ENCODE data around the gene SSTR5.

Gene SSTR5

GRCh38 chr16:1062895-1063294 lies 9.7 kb upstream of the SSTR5 start:
- TF ChIP-seq CTCF (IDR thresholded peaks at IDR 0.05; ENCODE audit: poor library complexity, severe bottlenecking), result no peak
- ATAC-seq (ENCODE audit: low read depth), result no peak
- Histone ChIP-seq H3K36me3 (ENCODE audit: low read depth) (no peaks in the 10 kb centered on the region), H3K27ac (ENCODE audit: poor library complexity, severe bottlenecking) (no peak overlapping the region), H3K27me3 (ENCODE audit: insufficient read depth, poor library complexity, severe bottlenecking) (peaks cover 49% of the 10 kb centered on the region), H3K4me1 (ENCODE audit: insufficient read depth, poor library complexity, severe bottlenecking) (no peaks in the 10 kb centered on the region), H3K9me3 (ENCODE audit: severe bottlenecking) (no peaks in the 10 kb centered on the region), H3K4me3 (ENCODE audit: severe bottlenecking) (no peak overlapping the region)
- DNase-seq (ENCODE audit: low spot score), result no peak

- ATAC-seq (ENCODE audit: low read depth) (no peak), DNase-seq (ENCODE audit: low spot score) (no peak)
- Histone ChIP-seq H3K4me3 (ENCODE audit: severe bottlenecking) (no peak overlapping the region), H3K4me1 (ENCODE audit: insufficient read depth, poor library complexity, severe bottlenecking) (no peaks in the 10 kb centered on the region), H3K36me3 (ENCODE audit: low read depth) (no peaks in the 10 kb centered on the region), H3K27me3 (ENCODE audit: insufficient read depth, poor library complexity, severe bottlenecking) (peaks cover 58% of the 10 kb centered on the region), H3K27ac (ENCODE audit: poor library complexity, severe bottlenecking) (no peak overlapping the region), H3K9me3 (ENCODE audit: severe bottlenecking) (no peaks in the 10 kb centered on the region)
- TF ChIP-seq CTCF (IDR thresholded peaks at IDR 0.05; ENCODE audit: poor library complexity, severe bottlenecking), result no peak
Observed at GRCh38 chr16:1063728-1064127, 8.8 kb upstream of the SSTR5 start.

GRCh38 chr16:1065469-1066128 lies 6.9 kb upstream of the SSTR5 start:
- Histone ChIP-seq H3K4me3 (ENCODE audit: severe bottlenecking) (no peak overlapping the region), H3K36me3 (ENCODE audit: low read depth) (no peaks in the 10 kb centered on the region), H3K27ac (ENCODE audit: poor library complexity, severe bottlenecking) (no peak overlapping the region), H3K9me3 (ENCODE audit: severe bottlenecking) (no peaks in the 10 kb centered on the region), H3K27me3 (ENCODE audit: insufficient read depth, poor library complexity, severe bottlenecking) (peaks cover 70% of the 10 kb centered on the region), H3K4me1 (ENCODE audit: insufficient read depth, poor library complexity, severe bottlenecking) (no peaks in the 10 kb centered on the region)
- TF ChIP-seq CTCF (IDR thresholded peaks at IDR 0.05; ENCODE audit: poor library complexity, severe bottlenecking), result no peak
- DNase-seq (ENCODE audit: low spot score), result no peak
- no peak for ATAC-seq (ENCODE audit: low read depth)

GRCh38 chr16:1066584-1067172 lies 5.9 kb upstream of the SSTR5 start:
- Histone ChIP-seq H3K9me3 (ENCODE audit: severe bottlenecking) (no peaks in the 10 kb centered on the region), H3K36me3 (ENCODE audit: low read depth) (no peaks in the 10 kb centered on the region), H3K27me3 (ENCODE audit: insufficient read depth, poor library complexity, severe bottlenecking) (peaks cover 81% of the 10 kb centered on the region), H3K27ac (ENCODE audit: poor library complexity, severe bottlenecking) (no peak overlapping the region), H3K4me3 (ENCODE audit: severe bottlenecking) (no peak overlapping the region), H3K4me1 (ENCODE audit: insufficient read depth, poor library complexity, severe bottlenecking) (no peaks in the 10 kb centered on the region)
- no peak for TF ChIP-seq CTCF (IDR thresholded peaks at IDR 0.05; ENCODE audit: poor library complexity, severe bottlenecking)
- DNase-seq (ENCODE audit: low spot score), result no peak
- ATAC-seq (ENCODE audit: low read depth), result no peak

- DNase-seq (ENCODE audit: low spot score) (no peak), ATAC-seq (ENCODE audit: low read depth) (no peak)
- Histone ChIP-seq H3K27ac (ENCODE audit: poor library complexity, severe bottlenecking) (no peak overlapping the region), H3K36me3 (ENCODE audit: low read depth) (no peaks in the 10 kb centered on the region), H3K27me3 (ENCODE audit: insufficient read depth, poor library complexity, severe bottlenecking) (peaks cover 89% of the 10 kb centered on the region), H3K4me3 (ENCODE audit: severe bottlenecking) (no peak overlapping the region), H3K4me1 (ENCODE audit: insufficient read depth, poor library complexity, severe bottlenecking) (no peaks in the 10 kb centered on the region), H3K9me3 (ENCODE audit: severe bottlenecking) (no peaks in the 10 kb centered on the region)
- TF ChIP-seq CTCF (IDR thresholded peaks at IDR 0.05; ENCODE audit: poor library complexity, severe bottlenecking), result no peak
Observed at GRCh38 chr16:1067629-1068028, 4.9 kb upstream of the SSTR5 start.
